RWPE1 (cell line): ENCODE results near the gene CRELD2.

Experiments
- CTCF ChIA-PET: fragments of 350-600 bp; sonication (Branson Sonifier 250); formaldehyde crosslinking; extraction: SDS; loops from one replicate; lab custom pipeline; 2021; lab: Yijun Ruan, JAX
- POLR2A ChIA-PET: fragments of 400-600 bp; formaldehyde crosslinking; extraction: SDS; loops from one replicate; lab custom pipeline; 2020; ENCODE audit warnings: antibody characterized with exemption; ENCODE audit not compliant: low non-redundant PET; lab: Yijun Ruan, JAX
- DNase-seq: peaks from one replicate; pipeline ENCODE4 v3.0.0; 2012; ENCODE audit warnings: low spot score
- H3K27ac ChIP-seq: fragments of 450-650 bp; 2 replicates; pipeline ENCODE4 v1.5.1; 2017
- CTCF ChIP-seq: fragments of 450-650 bp; conservative IDR thresholded peaks from 2 replicates; pipeline ENCODE4 v1.5.1; 2017; ENCODE audit warnings: low read depth, mild to moderate bottlenecking

The CRELD2 gene

GRCh38 chr22:49936018-49936972 lies 17.9 kb downstream of the CRELD2 start:
- DNase-seq = peak; percentile 38
- ChIA-PET CTCF (no interaction called here), POLR2A (interaction anchor here (0.8 to 1.7 kb wide), 3 partner anchors 10 to 26 kb away, joined by 3 to 10 read pairs (median 4); no protein-coding TSS in a partner anchor)
- peak overlapping the region; percentile 83 for H3K27ac ChIP-seq
- no peak for TF ChIP-seq CTCF

GRCh38 chr22:49936973-49937757 lies 18.7 kb downstream of the CRELD2 start:
- peak overlapping the region; percentile 83 for H3K27ac ChIP-seq
- no peak for DNase-seq
- TF ChIP-seq CTCF = no peak
- CTCF ChIA-PET = no interaction called here
- POLR2A ChIA-PET = interaction anchor here (1.7 kb wide), 1 partner anchor 14 kb away, joined by 10 read pairs; no protein-coding TSS in a partner anchor

- H3K27ac ChIP-seq = peak overlapping the region; percentile 83
- ChIA-PET CTCF (no interaction called here), POLR2A (no interaction called here)
- DNase-seq = no peak
- no peak for TF ChIP-seq CTCF
Measured at GRCh38 chr22:49937758-49938564, 19.5 kb downstream of the CRELD2 start.

- peak overlapping the region; percentile 83 for H3K27ac ChIP-seq
- no peak for TF ChIP-seq CTCF
- no peak for DNase-seq
- ChIA-PET POLR2A (no interaction called here), CTCF (no interaction called here)
Measured at GRCh38 chr22:49938565-49939136, 20.2 kb downstream of the CRELD2 start.

GRCh38 chr22:49941507-49942316 lies 23.3 kb downstream of the CRELD2 start:
- DNase-seq = no peak
- TF ChIP-seq CTCF = no peak
- peak overlapping the region; percentile 12; the same call in 1 of the 2 replicates for H3K27ac ChIP-seq
- CTCF ChIA-PET = no interaction called here
- POLR2A ChIA-PET = no interaction called here
